GM12873 (cell line): ENCODE results near the gene LARGE1.

ENCODE experiments used
- TF ChIP-seq, protein P1 (sequence below): IDR thresholded peaks from 2 replicates; pipeline ENCODE4 v1.5.1; 2012; ENCODE audit warnings: low read depth, mild to moderate bottlenecking, moderate library complexity, low read length, control low read depth; ENCODE audit not compliant: insufficient read depth; ENCODE audit errors: missing control alignments

LARGE1 gene

GRCh38 chr22:33811686-33812085 is 108.6 kb downstream of the LARGE1 start:
- TF ChIP-seq, protein P1, sequence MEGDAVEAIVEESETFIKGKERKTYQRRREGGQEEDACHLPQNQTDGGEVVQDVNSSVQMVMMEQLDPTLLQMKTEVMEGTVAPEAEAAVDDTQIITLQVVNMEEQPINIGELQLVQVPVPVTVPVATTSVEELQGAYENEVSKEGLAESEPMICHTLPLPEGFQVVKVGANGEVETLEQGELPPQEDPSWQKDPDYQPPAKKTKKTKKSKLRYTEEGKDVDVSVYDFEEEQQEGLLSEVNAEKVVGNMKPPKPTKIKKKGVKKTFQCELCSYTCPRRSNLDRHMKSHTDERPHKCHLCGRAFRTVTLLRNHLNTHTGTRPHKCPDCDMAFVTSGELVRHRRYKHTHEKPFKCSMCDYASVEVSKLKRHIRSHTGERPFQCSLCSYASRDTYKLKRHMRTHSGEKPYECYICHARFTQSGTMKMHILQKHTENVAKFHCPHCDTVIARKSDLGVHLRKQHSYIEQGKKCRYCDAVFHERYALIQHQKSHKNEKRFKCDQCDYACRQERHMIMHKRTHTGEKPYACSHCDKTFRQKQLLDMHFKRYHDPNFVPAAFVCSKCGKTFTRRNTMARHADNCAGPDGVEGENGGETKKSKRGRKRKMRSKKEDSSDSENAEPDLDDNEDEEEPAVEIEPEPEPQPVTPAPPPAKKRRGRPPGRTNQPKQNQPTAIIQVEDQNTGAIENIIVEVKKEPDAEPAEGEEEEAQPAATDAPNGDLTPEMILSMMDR: no peak

DNA sequence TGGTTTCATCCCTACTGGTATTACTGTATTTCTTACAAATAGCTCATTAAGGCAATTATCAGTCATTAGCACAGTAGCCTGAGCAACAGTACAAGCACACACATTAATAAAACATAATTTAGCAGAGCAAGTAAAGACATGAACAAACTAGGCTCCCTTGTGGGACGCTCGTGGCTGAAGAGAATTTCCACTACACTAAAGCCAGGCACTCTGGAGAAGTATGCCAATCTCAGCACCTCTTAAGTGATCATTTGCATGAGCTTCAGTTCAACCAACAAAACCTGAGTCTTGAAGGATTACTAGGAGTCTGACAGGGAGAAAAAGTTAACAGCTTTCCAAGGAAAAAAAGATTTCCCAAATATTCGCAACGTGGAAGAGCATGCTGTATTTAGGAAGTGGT is 109.1 kb downstream of the LARGE1 start:
- TF ChIP-seq, protein P1: no peak

GRCh38 chr22:33807470-33807869 is 112.8 kb downstream of the LARGE1 start:
- TF ChIP-seq, protein P1: no peak

GRCh38 chr22:33806191-33806590 is 114.1 kb downstream of the LARGE1 start:
- TF ChIP-seq, protein P1: peak; percentile 10

GRCh38 chr22:33803371-33804282 is 116.6 kb downstream of the LARGE1 start:
- TF ChIP-seq, protein P1: no peak

DNA sequence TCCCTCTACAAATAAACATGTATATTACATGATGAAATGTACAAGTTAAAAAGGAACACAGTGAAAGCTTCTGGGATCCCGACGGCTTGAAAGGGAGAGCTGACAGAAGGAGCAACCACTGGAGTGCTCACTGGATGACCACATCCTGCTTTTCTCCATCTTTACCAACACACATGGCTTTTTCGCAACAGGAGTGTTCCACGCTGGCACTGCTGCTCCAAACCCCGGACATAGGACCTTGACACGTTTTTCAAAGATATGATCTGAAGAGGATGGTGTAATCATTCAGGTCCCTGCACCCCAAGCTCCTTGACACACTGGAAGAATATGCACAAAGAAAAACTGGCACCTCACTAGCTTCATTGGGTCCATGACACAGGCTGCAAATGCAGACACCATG is 121.9 kb downstream of the LARGE1 start:
- TF ChIP-seq, protein P1: no peak

DNA sequence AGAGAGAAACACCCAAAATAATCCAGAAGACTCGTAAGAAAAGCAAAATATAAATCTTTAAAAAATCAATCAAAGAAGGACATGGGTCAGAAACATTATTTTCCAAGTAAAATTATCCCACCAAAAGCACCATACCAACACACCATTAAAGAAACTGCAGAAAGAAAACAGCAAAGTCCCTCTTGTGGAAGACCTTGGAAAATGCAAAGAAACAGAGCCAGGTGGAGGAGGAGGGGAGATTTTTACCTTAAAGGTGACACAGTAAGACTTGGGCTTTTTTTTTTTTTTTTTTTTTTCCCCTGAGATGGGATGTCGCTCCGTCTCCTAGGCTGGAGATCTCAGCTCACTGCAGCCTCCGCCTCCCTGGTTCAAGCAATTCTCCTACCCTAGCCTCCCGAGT is 123.8 kb downstream of the LARGE1 start:
- TF ChIP-seq, protein P1: peak; percentile 13
